Measurements from ENCODE around the gene PKD1L1. TPM values are rescaled to one million over a fixed set of nuclear protein-coding genes. Genes with fewer than 3 reads are reported as not detected.

Gene PKD1L1
- total RNA-seq, 4 donors from 2014 or later, result 0.44 to 1.1 (median 0.75) TPM

DNA sequence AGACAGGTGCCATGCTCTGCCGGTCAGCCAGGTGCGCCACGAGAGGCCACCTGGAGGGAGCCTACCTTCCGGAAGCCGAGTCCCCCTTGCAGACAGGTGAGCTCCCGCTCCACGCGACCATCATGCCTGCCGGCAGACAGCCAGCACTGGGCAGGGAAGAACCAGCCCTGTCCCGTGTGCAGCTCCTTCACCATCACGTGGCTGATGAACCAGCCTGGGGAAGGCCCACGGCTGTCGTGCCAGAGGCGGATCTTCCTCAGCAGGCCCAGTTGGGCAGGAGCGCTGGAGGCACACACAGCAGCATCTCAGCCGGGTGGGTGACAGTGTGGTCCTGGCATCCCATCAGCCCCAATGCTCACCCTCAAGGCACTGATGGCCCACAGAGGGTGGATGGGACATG, 108.9 kb downstream of the PKD1L1 start:
- TF ChIP-seq, protein P1, sequence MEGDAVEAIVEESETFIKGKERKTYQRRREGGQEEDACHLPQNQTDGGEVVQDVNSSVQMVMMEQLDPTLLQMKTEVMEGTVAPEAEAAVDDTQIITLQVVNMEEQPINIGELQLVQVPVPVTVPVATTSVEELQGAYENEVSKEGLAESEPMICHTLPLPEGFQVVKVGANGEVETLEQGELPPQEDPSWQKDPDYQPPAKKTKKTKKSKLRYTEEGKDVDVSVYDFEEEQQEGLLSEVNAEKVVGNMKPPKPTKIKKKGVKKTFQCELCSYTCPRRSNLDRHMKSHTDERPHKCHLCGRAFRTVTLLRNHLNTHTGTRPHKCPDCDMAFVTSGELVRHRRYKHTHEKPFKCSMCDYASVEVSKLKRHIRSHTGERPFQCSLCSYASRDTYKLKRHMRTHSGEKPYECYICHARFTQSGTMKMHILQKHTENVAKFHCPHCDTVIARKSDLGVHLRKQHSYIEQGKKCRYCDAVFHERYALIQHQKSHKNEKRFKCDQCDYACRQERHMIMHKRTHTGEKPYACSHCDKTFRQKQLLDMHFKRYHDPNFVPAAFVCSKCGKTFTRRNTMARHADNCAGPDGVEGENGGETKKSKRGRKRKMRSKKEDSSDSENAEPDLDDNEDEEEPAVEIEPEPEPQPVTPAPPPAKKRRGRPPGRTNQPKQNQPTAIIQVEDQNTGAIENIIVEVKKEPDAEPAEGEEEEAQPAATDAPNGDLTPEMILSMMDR (IDR thresholded peaks at IDR 0.05; ENCODE audit: low read depth), result no peak

DNA sequence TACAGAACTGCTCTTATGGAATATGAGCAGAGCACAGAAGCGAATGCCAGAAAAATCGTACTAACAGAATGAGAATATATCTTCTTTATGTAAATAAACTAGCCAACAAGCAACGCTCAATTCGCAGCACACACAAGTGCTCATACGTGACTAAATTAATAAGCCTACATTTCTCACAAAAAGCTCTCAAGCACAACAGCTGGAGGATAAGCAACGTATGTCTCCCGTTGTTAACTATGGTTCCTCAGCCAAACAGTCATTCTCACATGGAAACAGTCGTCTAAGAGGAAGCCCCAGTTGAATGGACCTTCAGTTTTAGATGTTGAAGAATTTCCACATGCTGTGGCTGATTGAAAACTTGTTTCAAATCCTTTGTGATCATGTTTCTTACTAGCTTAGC, 110.4 kb downstream of the PKD1L1 start:
- TF ChIP-seq, protein P1 (IDR thresholded peaks at IDR 0.05; ENCODE audit: low read depth), result no peak

DNA sequence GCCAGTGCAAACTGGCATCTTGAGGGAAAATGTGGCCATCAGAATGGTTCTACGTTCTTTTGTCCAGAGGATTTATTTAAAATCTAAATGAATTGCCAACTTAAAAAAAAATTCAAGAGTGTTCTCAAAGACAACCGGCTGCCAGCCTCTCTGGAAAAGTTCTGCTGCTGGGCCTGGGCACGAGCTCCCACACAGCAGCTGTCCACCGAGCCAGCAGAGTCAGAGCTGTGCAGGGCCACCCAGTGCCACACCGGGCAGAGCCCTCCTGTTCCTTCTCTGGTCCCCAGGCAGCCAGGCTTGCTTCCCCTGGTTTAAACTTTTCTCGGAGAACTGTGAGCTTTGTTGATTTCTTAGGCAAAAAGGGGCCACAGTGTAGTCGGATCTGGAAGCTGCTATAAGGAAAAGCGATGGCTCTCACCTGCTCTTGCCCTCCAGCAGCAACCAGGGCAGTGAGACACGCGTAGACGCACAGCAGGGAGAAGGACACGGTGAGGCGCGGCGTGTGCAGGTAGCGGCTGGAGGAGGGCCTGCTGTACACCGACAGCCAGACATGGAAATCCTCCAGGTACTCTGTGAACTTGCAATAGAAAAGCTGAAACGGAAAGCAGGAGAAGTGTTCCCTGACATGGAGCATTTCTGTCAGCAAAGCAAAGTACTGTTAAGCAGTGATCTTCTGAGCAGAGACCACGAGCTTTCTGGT, 111.6 kb downstream of the PKD1L1 start:
- TF ChIP-seq, protein P1 (IDR thresholded peaks at IDR 0.05; ENCODE audit: low read depth), result no peak

DNA sequence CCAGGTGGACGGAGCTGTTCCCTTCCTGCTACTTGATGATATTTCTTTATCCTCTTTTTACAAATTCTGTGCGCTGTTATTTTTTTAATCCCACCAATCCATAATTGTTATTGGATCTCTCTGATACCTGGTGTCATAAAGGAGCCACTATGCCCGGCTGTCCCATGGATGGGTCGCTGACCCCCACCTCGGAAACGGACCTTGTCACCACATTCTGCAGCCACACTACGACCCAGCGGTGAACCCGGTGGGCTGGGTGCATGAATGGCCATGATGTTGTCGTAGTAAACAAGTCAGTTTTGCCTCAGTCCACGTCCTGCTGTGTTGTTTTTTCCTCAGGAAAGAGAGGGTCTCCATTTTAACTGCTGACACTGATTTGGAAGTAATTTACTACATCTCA, 112.2 kb downstream of the PKD1L1 start:
- TF ChIP-seq, protein P1 (IDR thresholded peaks at IDR 0.05; ENCODE audit: low read depth), result no peak

DNA sequence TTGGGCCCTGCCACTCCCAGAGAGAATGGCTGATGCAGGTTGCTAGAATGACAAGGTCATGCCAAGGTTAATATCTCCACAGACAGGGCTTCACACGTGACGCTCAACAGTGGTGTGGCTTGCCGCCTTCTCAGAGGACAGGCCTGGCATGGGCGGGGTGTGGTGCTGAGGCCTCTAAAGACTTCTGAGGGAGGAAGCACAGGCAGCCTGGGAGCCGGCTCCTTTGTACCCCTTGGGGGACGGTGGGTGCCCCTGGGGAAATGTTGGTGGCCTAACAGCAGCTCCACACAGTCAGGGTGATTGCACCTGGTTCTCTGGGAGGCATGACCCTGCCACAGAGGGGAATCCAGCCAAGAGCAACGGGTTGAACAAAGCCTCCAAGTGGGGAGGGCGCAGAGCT, 115.1 kb downstream of the PKD1L1 start:
- TF ChIP-seq, protein P1 (IDR thresholded peaks at IDR 0.05; ENCODE audit: low read depth), result no peak

DNA sequence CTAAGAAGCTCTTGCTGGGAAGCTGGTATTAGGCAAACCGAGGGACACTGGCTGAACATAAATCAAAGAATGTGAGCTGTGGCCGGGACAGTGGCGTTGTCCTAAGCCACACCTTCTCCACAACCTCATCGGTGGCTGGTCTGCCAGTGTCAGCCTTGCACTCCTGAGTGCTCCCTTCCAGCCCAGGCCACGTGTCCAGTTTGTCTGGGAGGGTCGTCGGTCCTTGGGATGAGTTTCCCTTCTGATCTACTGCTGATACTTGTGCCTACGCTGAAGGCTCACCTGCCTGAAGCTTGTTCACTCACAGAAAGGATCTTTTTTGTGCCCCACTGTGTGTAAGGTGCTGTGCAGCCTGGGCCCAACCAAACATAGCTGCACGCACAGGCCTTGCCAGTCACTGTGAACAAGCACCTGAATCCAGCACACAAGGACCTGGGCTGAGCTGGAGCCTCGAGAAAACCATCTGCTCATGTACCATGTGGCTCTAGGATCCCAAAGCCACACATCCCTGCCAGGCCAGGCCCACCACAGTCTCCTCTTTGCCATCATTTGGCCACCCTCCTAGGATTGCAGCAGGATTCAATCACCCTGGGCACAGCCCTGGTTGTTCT, 116.1 kb downstream of the PKD1L1 start:
- TF ChIP-seq, protein P1 (IDR thresholded peaks at IDR 0.05; ENCODE audit: low read depth), result no peak

DNA sequence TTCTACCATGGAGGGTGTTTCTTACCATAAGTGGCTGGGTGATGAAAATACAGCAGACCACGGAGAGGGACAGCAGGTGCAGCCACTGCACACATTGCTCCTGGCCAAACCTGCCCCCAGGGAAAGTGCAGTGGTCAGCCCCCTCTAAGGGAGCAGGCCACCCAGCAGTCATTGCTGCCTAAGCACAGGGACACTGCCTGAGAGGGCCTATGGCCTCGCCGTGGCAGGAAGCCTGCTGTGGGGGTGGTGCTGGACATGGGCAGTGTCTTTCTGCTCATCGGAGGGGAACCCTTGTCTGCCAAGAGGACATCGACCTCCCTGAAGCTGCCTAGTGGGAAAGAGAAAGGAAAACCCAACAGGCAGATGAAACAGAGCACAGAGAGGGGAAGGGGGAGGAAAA, 118.3 kb downstream of the PKD1L1 start:
- TF ChIP-seq, protein P1 (IDR thresholded peaks at IDR 0.05; ENCODE audit: low read depth), result no peak

Measured in subcutaneous adipose tissue (tissue), 4 donors.